CD4-positive, alpha-beta T cell treated with Interleukin-15 for 4 hours (primary cell): ENCODE results near the gene PPTC7.
"Not testable (repeated sequence)": the region's sequence is repeated elsewhere in the genome, so short reads cannot be mapped to it uniquely, and the experiment has no call there.

Source experiments
- DNase-seq: peaks from one replicate; pipeline ENCODE4 v3.0.0-alpha.2; 2020; ENCODE audit warnings: low spot score

The PPTC7 gene

DNA sequence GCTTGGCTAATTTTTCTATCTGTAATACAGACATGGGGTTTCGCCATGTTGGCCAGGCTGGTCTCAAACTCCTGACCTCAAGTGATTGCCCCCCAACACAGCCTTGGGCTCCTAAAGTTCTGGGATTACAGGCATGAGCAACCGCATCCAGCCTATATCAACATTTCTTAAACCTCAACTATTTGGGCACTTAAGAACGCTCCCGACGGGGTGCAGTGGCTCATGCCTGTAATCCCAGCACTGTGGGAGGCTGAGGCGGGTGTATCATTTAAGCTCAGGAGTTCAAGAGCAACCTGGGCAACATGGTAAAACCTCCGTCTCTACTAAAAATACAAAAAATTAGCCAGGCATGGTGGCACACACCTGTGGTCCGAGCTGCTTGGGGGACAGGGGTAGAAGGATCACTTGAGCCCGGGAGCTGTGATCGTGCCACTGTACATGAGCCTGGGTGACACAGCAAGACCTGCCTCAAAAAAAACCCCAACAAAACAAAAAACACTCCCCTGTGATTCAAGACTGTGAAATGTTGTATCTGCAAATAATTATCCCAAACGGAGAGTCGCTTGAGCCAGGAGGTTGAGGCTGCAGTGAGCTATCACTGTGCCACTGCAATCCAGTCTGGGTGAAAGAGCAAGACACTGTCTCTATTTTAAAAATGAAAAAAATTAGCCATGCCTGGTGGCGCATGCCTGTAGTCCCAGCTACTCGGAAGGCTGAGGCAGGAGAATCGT is 21.5 kb downstream of the PPTC7 start:
- no peak for DNase-seq

DNA sequence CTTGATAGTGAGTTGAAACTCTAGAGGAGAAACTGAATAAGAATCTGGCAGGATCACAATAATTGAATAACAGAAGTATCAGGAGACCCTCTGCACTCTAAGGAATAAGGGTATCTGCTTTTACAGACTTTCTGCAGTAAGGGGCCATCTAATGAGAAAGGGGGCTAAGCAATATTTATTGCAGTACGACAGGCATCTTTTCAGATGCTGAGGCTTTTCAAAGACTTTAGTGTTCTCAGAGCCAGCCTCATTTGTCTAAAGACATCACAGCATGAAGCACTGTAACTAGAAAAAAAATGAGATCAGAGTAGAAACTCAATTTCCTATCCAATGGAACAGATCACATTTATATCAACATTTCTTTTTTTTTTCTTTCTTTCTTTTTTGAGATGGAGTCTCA is 22.2 kb downstream of the PPTC7 start:
- DNase-seq, result no peak

DNA sequence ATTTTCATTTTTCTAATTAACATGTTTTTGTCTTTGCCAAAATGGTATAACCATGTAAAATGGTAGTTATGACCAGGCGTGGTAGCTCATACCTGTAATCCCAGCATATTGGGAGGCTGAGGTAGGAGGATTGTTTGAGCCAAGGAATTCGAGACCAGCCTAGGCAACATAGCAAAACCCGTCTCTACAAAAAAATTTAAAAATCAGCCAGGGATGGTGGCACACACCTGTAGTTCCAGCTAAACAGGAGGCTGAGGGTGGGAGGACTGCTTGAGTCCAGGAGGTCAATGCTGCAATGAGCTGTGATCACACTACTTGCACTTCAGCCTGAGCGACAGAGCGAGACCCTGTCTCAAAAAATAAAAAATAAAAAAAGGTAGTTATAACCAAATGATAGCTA is 23.1 kb downstream of the PPTC7 start:
- no peak for DNase-seq

DNA sequence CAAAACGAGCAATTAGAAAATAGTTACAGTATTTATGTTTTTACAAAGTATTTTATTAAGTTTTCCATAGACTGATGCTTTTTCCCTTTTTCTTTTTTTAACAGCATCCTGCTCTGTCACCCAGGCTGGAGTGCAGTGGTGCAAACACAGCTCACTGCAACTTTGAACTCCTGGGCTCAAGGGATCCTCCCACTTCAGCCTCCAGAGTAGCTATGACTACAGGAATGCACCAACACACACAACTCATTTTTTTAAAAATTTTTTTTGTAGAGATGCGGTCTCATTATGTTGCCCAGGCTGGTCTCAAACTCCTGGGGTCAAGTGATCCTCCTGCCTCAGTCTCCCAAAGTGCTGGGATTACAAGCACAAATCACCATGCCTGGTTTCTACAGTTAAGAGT is 24.2 kb downstream of the PPTC7 start:
- DNase-seq, result not testable (repeated sequence)

DNA sequence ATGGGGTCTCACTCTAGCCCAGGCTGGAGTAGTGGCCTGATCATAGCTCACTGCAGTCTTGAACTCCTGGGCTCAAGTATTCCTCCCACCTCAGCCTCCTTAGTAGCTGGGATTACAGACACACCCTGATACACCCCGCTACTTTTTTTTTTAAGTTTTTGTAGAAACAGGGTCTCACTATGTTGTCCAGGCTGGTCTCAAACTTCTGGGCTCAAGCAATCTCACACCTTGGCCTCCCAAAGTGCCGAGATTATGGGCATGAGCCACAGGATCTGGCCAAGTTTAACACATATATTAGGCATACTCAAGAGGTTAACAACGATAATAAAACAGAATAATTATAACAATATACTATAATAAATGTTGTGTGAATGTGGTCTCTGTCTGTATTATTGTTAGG is 25.8 kb downstream of the PPTC7 start:
- DNase-seq, result no peak

DNA sequence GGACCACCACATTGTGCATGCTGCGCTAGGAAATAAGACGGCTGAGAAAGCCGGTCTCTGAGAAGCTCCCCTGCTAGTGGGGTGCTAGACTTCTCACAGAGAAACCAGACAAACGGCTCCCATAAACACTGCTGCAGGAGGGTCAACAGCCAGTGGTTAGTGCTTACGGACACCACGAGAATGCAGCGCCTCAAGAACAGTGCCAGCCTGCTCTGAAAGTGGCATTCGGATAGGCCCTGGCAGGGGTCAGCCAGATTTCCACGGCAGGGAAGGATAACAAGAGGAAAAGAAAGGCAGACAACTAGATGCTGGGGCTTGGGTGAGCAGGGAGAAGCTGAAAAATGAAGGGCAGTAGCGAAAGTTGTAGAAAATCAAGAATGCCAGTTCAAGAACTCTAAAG is 26.4 kb downstream of the PPTC7 start:
- DNase-seq, result no peak

DNA sequence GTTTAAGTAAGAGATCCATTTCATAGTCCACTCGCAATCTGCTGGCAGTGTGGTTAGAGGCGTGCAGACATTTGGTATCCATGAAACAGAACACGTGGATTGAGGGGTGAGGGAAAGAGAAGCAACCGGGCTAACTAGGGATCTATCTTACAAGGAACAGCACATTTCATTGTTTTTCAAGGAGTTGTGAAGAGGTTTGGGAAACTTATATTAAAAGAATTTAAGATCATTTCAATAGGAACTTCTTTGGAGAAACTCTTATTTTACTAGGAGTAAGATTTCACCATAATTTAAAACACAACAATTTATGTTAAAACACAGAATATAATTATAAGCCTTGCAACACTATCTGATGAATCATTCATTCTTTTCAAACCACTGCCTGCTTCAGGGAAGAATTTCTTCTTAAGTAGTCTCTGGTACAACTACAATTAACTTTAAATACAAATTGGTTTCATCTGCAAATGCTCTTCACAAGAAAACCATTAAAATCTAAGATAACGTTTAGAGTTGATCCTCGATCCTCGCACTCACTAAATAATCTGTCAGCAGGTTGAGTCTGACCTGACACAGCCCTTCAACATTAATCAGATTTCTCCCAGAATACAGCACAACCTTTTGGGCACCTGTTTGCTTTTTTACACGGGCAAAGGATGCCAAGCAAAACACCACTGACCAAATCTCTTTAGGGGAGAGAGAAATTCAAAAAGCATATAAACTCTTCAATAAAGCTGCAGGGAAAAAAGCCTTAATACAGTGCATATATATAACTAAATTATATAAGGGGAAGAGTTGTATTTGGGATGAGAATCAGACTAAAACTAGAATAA is 27.3 kb downstream of the PPTC7 start:
- DNase-seq, result no peak

DNA sequence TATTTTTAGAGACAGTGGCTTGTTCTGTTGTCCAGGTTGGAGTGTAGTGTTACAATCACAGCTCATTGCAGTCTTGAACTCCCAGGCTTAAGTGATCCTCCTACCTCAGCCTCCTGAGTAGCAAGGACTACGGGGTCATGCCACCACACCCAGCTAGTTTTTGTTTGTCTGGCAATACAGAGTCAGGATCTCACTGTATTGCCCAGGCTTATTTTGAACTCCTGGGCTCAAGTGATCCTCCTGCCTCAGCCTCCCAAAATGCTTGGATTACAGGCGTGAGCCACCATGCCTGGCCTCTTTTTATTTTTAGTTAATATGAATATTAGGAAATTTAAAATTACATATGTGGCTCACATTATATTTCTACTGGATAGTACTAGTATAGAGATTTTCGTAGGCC is 28.9 kb downstream of the PPTC7 start:
- DNase-seq, result no peak

DNA sequence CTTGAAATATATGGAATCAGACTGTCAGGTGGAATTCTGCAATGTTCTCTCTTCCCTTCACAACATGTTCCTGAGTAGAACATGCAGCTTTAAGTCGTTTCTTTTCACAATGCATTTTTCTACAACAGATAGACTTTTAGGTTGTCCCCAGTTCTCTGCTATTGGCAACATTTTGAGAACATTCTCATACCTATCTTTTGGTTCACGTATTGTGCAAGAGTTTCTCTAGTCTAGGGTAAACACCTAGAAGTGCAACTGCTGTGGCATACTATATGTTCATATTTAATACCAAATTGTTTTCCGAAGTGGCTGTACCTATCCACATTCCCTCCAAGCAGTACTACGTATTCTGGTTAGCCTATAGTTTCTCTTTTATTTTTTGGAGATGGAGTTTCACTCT is 32.1 kb downstream of the PPTC7 start:
- DNase-seq, result no peak

DNA sequence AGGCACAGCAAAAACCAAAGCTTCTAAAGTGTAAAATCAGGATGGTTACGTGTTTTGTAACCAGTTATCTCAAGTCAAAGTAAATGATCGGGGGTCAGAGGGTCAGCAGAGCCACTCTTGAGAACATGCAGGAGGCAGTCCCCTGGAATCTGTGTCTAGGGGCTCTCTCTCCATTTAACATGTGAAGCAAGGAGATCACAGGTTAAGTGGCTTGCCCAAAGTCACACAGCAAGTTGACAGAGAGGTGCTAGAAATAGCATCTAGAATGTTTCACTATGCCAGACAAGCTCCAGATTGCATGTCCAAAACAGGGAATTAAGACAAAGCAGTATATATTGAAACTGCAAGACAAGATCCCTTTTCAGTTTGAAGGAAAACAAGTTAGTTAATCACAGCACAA is 33.4 kb downstream of the PPTC7 start:
- DNase-seq, result no peak

DNA sequence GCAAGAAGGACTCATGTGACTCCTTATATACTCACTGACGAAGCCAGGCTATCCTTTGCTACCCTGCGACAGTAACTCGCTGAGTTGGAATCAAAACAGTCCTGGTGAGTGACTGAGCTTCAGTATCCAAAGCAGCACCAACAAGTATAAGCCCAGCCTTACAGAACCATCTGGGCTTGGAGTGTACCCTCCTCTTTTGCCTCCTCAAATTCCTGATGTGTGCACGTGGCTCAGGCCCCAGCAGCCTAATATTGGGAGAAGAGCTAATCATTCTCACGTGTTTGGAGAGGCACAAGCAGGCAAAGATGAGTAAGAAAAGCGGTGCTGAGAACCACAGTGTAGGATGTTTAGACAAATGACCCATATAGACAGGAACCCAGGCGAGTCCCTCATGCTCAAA is 34.4 kb downstream of the PPTC7 start:
- DNase-seq, result no peak

DNA sequence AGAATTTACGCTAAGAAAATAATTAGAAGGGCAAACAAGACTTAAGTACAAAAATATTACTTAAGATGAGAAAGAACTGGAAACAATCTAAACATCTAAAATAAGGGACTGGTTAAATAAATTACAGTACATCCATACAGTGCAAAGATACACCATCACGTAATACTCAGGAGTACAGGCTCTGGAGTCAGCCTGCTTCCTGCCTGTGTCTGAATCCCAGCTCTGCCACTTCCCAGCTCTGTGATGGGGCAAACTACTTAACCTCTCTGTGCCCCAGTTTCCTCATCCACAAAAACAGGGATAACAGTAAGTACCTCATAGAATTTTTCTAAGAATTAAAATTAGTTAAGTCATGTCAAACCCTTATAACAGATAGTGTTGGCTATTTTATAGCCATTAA is 36.0 kb downstream of the PPTC7 start:
- no peak for DNase-seq

DNA sequence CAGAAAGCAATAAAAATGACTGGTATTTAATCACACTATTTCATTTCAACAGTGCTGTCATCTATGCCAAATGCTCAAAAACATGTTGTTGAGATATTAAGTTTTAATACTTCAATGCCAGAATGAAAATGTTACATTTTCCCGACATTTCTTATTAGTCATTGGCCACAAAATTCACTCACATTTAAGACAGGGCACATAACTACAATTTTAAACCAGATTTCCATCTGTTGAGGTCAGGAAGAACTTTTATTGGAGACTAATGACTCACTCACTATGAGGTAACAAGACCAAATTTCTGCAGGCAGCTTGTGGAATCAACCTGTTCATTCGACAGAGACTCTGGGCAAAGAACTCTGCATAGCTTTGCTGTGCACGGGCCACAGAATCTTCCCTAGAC is 36.8 kb downstream of the PPTC7 start:
- no peak for DNase-seq

DNA sequence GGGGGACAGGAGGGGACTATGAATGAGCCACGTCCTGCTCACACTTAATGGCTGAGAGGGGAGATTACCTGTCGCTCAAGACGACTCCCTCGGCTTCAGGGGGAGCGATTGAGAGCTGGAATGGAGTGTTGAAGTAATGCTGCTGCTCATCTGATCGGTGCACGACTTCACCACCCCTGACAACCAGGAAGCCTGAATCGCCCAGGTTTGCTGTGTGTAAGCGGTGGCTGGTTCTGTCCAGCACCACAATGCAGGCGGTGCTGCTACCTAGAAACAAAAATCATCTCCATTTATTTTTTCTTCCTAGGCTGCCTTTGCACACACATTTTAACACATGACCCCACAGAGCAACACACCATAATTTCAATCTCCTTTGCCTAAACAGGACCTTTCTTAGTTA is 37.3 kb downstream of the PPTC7 start:
- DNase-seq, result no peak

DNA sequence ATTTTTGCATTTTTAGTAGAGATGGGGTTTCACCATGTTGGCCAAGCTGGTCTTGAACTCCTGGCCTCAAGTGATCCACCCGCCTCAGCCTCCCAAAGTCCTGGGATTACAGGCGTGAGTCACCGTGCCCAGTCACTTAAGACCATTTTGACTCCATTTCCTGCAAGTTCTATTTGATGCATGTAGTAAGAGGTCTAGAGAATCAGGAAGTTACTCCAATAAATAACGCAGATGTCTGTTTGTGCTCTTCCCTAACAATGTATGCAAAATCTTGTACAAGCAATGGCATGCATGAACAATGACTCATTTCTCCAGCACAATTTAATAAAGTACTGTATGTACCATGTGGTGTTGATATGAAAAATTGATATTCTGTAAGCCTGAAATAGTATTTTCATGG is 37.9 kb downstream of the PPTC7 start:
- not testable (repeated sequence) for DNase-seq

DNA sequence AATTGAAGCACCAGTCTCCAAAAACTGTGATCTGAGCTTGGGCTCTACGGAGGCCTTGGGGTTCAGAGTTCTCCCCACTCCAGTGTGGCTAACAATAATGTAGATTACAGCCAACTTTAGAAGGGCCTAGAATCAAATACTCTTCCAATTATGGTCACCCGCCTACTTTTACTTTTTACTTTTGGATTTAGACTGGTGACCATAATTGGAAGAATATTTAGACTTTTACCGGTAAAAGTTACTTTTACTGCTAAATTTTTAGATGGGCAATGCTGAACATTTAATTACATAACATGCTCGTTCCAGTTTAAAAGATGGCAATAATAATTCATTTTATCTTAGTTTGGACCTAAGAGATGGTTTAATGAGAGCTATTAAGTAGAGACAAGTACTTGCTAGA is 39.2 kb downstream of the PPTC7 start:
- no peak for DNase-seq

DNA sequence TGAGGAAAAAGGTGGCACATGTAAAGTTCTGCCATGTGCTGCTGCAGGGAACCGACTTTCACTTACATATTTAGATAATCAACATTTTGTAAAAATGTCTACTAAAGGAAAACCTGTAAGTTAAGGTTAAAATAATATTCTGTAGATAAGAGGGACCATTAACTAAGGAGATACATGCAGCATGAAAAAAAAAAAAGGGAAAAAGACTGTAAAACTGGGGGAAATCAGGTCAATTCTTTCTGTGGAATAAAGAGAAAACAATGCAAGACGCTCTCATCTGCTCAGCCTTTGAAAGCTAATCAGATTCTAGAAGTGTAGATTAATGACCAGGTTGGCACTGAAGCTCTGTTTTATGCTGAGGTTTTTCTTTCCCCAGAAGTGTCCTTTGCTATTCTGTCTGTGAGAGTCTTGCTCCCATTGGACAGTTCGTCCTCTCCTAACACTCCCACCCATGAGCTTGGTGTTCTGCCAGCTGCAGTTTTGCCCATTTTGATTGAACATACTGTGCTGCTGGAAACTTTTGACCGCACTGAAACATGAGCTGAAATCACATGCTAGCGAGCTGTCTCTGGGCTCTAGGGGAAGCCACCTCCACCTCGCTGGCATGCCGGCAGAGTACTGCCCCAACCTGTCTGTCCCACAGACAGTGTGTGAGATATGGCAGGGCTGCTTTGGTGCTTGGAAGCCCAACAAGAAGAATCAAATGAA is 39.7 kb downstream of the PPTC7 start:
- DNase-seq, result no peak

DNA sequence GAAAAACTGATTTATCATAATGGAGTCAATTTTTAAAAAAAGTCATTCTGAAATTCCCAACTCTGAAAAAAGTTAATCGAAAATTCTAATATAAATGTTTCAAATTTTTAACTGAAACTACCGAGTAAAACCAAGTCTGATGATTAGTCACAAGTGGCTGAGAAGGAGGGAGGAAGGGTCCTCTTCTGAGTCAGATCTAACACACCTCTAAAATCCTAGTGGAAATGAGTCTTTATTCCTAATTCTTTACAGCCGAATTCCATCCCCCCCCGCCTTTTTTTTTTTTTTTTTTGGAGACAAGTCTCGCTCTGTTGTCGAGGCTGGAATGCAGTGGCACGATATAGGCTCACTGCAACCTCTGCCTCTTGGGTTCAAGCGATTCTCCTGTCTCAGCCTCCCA is 43.1 kb downstream of the PPTC7 start:
- DNase-seq, result no peak

DNA sequence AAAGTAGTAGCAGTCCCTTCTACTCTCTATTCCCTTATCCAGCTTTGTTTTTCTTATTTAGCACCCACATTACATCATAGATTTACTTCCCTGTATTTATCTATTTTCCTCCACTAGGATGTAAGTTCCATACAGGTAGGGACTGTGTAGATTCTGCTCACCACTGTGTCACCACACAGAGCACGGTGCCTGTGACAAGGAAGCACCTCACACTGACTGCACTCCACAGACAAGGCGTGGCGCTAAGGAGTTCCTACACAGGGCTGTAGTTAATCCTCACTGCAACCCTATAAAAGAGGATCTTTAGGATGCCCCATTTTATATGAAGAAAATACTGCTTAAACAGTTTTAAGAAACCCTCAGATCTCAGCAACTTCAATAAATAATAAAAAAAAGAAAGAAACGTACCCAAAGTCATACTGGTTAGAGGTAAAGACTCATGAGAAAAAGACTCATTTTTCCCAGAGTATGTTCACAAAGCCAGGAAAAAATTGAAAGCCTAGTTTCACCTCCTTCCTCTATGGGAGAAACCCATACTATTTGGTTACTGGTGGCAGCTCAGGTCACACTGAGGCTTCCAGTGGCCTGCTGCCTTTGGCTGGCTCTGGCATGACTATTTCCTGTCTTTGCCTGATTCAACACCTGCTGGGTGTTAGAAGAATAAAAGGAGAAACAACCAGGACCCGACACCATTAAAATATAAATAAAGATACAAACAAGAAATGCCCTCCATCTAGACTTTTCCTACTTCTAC is 44.1 kb downstream of the PPTC7 start:
- DNase-seq, result no peak

DNA sequence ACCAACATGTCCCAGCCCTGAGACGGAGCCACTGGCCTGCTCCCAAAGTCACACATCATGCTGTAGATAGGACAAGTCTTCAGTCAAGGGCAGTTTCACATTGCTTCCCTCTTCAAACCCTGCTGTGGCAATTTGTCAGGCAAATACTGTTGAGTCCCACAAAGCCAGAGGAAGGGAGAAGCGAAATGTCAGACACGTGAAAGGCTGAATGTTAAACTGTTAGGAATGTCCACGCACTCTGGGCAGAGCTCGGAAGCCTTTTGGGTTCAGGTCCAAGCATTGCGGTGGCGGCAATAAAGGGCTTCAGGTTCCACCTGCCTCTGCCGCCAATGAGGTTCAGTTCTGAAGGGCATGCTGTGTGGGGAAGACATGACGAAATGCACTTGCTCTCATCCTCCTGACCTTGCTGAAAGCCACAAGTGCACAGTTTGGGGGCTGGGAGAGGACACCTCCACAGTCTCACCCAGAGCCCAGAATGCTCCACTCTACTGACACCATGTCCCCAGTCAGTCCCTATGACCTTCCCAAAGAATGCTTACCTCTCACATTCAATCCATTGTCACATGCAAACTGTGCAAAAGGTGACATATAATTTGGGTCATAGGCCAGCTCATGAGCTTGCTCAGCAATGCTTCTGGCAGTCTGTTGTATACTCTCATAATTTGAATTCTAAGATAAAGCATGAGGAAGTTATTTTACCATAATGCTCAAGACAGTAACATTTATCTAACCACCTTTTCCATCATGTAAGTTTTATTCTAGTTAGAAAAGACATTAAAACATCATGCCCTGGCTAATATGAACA is 45.3 kb downstream of the PPTC7 start:
- no peak for DNase-seq

DNA sequence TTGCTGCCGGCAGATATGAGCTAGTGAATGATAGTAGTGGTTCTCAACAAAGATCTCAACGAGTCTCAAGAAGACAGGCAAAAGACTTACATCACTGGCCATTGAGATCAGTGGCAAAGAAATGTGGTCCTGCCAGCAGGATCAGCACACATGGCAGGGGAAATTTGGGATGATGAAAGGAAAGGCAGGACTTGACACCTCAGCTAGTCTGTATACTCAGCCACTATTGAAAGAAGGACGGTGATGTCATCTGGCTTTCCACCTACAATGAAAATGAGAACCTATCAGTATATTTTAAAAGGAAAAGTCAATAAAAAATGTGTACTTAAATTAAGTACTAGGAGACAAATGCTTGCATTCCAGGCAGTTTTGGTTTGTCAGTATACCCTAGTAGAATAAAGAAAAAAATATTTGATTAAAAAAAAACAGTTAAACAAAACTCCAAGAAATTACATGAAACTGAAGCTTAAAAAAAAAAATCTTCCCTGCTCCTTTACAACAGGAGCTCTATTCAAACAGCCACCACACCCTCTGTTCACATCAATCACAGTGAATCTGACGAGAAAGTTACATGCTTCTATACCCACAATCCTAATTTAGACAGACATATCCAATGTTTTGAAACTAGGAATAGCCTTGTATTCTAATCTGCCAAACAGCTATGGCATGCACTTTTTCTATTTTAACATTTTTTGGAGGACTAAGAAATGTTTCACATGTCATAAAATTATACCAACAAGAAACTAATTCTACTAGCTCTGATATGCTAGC is 46.1 kb downstream of the PPTC7 start:
- no peak for DNase-seq
